Sigmoid colon (tissue), 7 donors: Measurements from ENCODE around the gene CLEC16A. TPM values are rescaled to one million over a fixed set of nuclear protein-coding genes. Genes with fewer than 3 reads are reported as not detected.
"Not testable (repeated sequence)": the region's sequence is repeated elsewhere in the genome, so short reads cannot be mapped to it uniquely, and the experiment has no call there.

Experiments used
- DNase-seq: peaks from one replicate; pipeline ENCODE4 v3.0.0-alpha.2; 2019
- H3K27ac ChIP-seq, 4 donors: fragments of 200-600 bp; sonication (generic); one replicate each; pipeline ENCODE4 v1.5.1; 2016 to 2019; ENCODE audit warnings: mild to moderate bottlenecking in 1 of 4
- H3K27me3 ChIP-seq, 3 donors: fragments of 200-600 bp; sonication (generic); one replicate each; pipeline ENCODE4 v1.5.1; 2019; ENCODE audit warnings: mild to moderate bottlenecking in 1 of 3
- H3K36me3 ChIP-seq, 4 donors: fragments of 200-600 bp; sonication (generic); one replicate each; pipeline ENCODE4 v1.5.1; 2016 to 2019
- H3K4me1 ChIP-seq, 4 donors: fragments of 200-600 bp; sonication (generic); one replicate each; pipeline ENCODE4 v1.5.1; 2017 to 2019
- H3K4me3 ChIP-seq, 4 donors: fragments of 200-600 bp; sonication (generic); one replicate each; pipeline ENCODE4 v1.5.1; 2017 to 2019; ENCODE audit warnings: mild to moderate bottlenecking in 2 of 4, moderate library complexity in 1 of 4
- H3K9me3 ChIP-seq, 4 donors: fragments of 200-600 bp in 3 of 4; sonication (generic) in 3 of 4; one replicate each; pipeline versions ENCODE4 v1.5.1 to v1.6.1; 2013 to 2019
- EP300 ChIP-seq, 4 donors: sonication (generic); formaldehyde crosslinking; IDR thresholded peaks; one replicate each; pipeline ENCODE4 v1.6.1; 2017; ENCODE audit warnings: antibody characterized with exemption in 4 of 4
- POLR2A ChIP-seq, 2 donors: fragments of 450-650 bp; IDR thresholded peaks; one replicate each; pipeline ENCODE4 v1.6.1; 2016; ENCODE audit warnings: antibody characterized with exemption in 2 of 2, mild to moderate bottlenecking in 2 of 2, moderate library complexity in 2 of 2
- POLR2AphosphoS5 ChIP-seq, 4 donors: sonication (generic); formaldehyde crosslinking; IDR thresholded peaks; one replicate each; pipeline ENCODE4 v1.6.1; 2017; ENCODE audit warnings: antibody characterized with exemption in 4 of 4
- WGBS, 2 donors: extraction: QIAGEN DNeasy Blood & Tissue Kit; methylation state at CpG; one replicate each; pipeline ENCODE4 v1.1.7; 2013; 5-methylcytosine and 5-hydroxymethylcytosine counted together
- intact Hi-C: fragments of 100-400 bp; cut with DNase I; formaldehyde crosslinking; loops from one replicate; pipeline ENCODE4 v1.15.1; 2023
- polyA plus RNA-seq, 3 donors: library from polyadenylated mRNA; stranded (reverse); fragments of 200-250 nt; gene quantifications; one replicate each; pipeline ENCODE4 v1.2.3, GENCODE V29; 2013
- total RNA-seq, 4 donors: library from RNA; depleted of rRNA; stranded (reverse); fragments of >200 nt; gene quantifications; one replicate each; pipeline ENCODE4 v1.1.0, GENCODE V29; 2016
- TF ChIP-seq, protein P1 (sequence below), 4 experiments: fragments of 450-650 bp in 3 of 4; fragments of 200-600 bp in 1 of 4; IDR thresholded peaks; one replicate each; pipeline ENCODE4 v1.5.1; 2016 to 2019; ENCODE audit warnings: antibody characterized with exemption in 4 of 4, mild to moderate bottlenecking in 3 of 4, moderate library complexity in 2 of 4
- donor health status: healthy with polysubstance abuse.
- donor health status: Bipolar disorder and iron deficiency.
- donor health status: healthy.

The CLEC16A gene
- total and polyA plus RNA-seq, 7 donors: 9.6 to 35.2 (median 24.6) TPM

DNA sequence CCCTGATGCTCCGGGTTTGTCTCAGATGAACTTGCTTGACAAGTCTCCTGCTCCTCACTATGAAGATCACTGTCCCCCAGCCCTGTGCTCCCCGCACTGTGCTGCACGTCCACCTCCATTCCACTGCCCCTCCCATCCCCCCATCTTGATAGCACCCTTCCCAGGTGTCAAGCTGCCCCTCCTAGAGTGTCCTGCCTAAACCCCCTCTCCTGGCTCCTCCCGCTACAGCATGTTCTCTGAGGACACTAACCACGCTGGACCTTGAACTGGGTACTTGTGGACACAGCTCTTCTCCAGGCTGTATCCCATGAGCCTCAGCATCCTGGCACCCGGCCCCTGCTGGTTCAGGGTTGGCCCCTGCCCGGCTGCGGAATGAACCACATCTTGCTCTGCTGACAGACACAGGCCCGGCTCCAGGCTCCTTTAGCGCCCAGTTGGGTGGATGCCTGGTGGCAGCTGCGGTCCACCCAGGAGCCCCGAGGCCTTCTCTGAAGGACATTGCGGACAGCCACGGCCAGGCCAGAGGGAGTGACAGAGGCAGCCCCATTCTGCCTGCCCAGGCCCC is 20.6 kb upstream of the CLEC16A start:
- intact Hi-C loops: loop anchor here (5.0 kb wide), 1 partner anchor 411 kb away; no protein-coding TSS in a partner anchor
- Histone ChIP-seq H3K27me3 (no peaks in the 10 kb centered on the region), H3K9me3 (no peaks in the 10 kb centered on the region), H3K4me1 (peaks cover 0 to 42% (median 29%) of the 10 kb centered on the region in 4 donors), H3K36me3 (peaks cover 21 to 42% (median 29%) of the 10 kb centered on the region in 4 donors), H3K27ac (peak overlapping the region; percentile 54 to 77 (median 65)), H3K4me3 (no peak overlapping the region)
- peak; percentile 91 for DNase-seq
- 71 to 83% methylated on average over 14 of the region's 14 CpGs for WGBS, 2 donors
- TF ChIP-seq POLR2AphosphoS5 (IDR thresholded peaks at IDR 0.05) (peak in 2 of 4 donors; percentile 20 to 28), POLR2A (IDR thresholded peaks at IDR 0.05) (no peak)

DNA sequence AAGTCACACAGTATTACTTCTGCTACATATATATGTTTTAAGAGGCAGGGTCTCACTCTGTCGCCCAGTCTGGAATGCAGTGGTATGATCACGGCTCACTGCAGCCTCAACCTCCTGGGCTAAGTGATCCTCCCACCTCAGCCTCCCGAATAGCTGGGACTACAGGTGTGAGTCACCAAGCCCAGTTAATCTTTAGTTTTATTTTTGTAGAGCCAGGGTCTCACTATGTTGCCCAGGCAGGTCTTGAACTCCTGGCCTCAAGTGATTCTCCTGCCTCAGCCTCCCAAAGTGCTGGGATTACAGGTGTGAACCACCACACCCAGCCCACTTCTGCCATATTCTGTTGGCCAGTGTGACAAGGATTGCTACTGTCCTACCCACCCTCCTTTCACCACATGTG is 19.1 kb upstream of the CLEC16A start:
- H3K27ac ChIP-seq, intact Hi-C loops, H3K4me3 ChIP-seq, H3K9me3 ChIP-seq, DNase-seq, H3K27me3 ChIP-seq: not testable (repeated sequence)
- Histone ChIP-seq H3K36me3 (peaks cover 21 to 55% (median 33%) of the 10 kb centered on the region in 4 donors), H3K4me1 (peaks cover 0 to 47% (median 32%) of the 10 kb centered on the region in 4 donors)
- WGBS, 2 donors: 95 to 96% methylated on average over 3 of the region's 3 CpGs

DNA sequence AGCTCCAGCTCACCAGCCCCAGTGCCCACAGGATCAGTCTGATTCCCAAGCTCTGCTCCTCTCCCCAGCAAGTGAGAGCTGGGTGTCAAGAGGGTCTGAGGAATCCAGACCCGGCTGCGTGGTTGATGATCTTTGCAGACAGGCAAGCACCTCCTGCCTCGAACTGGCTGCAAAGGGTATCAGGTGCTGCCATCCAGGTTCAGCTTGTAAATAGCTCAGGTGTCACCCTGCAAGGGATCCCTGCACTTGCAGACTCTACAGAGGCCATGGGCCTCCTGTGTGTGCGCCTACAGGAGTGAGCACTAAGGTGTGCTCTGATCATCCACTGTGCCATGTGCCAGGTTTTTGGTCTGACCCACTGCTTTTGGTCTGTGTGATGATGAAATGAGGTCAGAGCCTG is 18.3 kb upstream of the CLEC16A start:
- H3K27me3 ChIP-seq: no peaks in the 10 kb centered on the region
- H3K27ac ChIP-seq: no peak overlapping the region
- no peak overlapping the region for H3K4me3 ChIP-seq
- intact Hi-C loops: no loop called here
- peaks cover 0 to 41% (median 31%) of the 10 kb centered on the region in 4 donors for H3K4me1 ChIP-seq
- H3K36me3 ChIP-seq: peaks cover 21 to 59% (median 34%) of the 10 kb centered on the region in 4 donors
- WGBS, 2 donors: 71 to 86% methylated on average over 4 of the region's 4 CpGs
- no peak for TF ChIP-seq EP300 (IDR thresholded peaks at IDR 0.05)
- TF ChIP-seq POLR2AphosphoS5 (IDR thresholded peaks at IDR 0.05): no peak
- TF ChIP-seq, protein P1, sequence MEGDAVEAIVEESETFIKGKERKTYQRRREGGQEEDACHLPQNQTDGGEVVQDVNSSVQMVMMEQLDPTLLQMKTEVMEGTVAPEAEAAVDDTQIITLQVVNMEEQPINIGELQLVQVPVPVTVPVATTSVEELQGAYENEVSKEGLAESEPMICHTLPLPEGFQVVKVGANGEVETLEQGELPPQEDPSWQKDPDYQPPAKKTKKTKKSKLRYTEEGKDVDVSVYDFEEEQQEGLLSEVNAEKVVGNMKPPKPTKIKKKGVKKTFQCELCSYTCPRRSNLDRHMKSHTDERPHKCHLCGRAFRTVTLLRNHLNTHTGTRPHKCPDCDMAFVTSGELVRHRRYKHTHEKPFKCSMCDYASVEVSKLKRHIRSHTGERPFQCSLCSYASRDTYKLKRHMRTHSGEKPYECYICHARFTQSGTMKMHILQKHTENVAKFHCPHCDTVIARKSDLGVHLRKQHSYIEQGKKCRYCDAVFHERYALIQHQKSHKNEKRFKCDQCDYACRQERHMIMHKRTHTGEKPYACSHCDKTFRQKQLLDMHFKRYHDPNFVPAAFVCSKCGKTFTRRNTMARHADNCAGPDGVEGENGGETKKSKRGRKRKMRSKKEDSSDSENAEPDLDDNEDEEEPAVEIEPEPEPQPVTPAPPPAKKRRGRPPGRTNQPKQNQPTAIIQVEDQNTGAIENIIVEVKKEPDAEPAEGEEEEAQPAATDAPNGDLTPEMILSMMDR (IDR thresholded peaks at IDR 0.05): no peak
- TF ChIP-seq POLR2A (IDR thresholded peaks at IDR 0.05): no peak
- H3K9me3 ChIP-seq: no peaks in the 10 kb centered on the region
- no peak for DNase-seq

GRCh38 chr16:10926867-10927266 is 17.5 kb upstream of the CLEC16A start:
- intact Hi-C loops: no loop called here
- H3K4me3 ChIP-seq: no peak overlapping the region
- no peaks in the 10 kb centered on the region for H3K27me3 ChIP-seq
- H3K9me3 ChIP-seq: no peaks in the 10 kb centered on the region
- H3K4me1 ChIP-seq: peaks cover 0 to 34% (median 26%) of the 10 kb centered on the region in 4 donors
- WGBS, 2 donors: 92 to 97% methylated on average over 5 of the region's 5 CpGs
- no peak for DNase-seq
- H3K27ac ChIP-seq: no peak overlapping the region
- peaks cover 21 to 66% (median 34%) of the 10 kb centered on the region in 4 donors for H3K36me3 ChIP-seq
- TF ChIP-seq EP300 (IDR thresholded peaks at IDR 0.05) (no peak), POLR2A (IDR thresholded peaks at IDR 0.05) (no peak), POLR2AphosphoS5 (IDR thresholded peaks at IDR 0.05) (no peak)
- TF ChIP-seq, protein P1 (IDR thresholded peaks at IDR 0.05): no peak

DNA sequence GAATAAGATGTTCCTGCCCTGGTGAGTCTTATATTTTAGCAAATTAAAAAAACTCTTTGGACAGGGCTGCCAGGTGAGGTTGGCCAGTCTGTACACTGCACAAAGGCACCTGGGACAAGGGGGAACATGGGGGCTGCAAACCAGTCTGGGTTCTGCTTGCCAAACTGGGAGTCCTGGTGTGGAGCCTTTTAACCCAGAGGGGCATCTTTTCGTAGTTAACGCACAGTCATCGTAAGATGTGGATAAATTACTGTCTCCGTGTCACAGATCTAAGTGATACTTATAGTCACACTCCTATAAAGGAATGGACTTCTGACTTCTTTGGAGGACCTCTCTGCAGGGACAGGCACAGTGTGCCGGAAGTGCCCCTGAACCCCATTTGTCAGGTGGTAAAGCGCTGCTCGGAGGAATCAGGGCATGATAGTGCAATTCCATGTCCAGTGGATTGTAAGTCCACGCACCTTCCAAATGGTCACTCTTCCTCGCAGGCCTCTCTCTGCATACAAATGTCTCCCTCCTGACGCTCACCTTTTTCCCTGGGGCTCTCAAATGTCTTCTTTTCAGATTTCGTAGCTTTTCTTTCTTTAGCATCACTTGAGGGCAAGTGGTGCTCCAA is 16.8 kb upstream of the CLEC16A start:
- intact Hi-C loops: no loop called here
- no peaks in the 10 kb centered on the region for H3K27me3 ChIP-seq
- H3K36me3 ChIP-seq: peaks cover 21 to 66% (median 34%) of the 10 kb centered on the region in 4 donors
- no peaks in the 10 kb centered on the region for H3K9me3 ChIP-seq
- H3K27ac ChIP-seq: no peak overlapping the region
- H3K4me1 ChIP-seq: peaks cover 0 to 27% (median 19%) of the 10 kb centered on the region in 4 donors
- no peak overlapping the region for H3K4me3 ChIP-seq
- TF ChIP-seq, protein P1 (IDR thresholded peaks at IDR 0.05): no peak
- DNase-seq: no peak
- WGBS, 2 donors: 93 to 96% methylated on average over 11 of the region's 11 CpGs

- Histone ChIP-seq H3K36me3 (peaks cover 21 to 81% (median 34%) of the 10 kb centered on the region in 4 donors), H3K4me1 (peaks cover 0 to 22% (median 15%) of the 10 kb centered on the region in 4 donors)
- DNase-seq, H3K27me3 ChIP-seq, H3K9me3 ChIP-seq, H3K4me3 ChIP-seq, intact Hi-C loops, H3K27ac ChIP-seq: not testable (repeated sequence)
- WGBS, 2 donors: 88 to 89% methylated on average over 12 of the region's 12 CpGs
Measured at GRCh38 chr16:10929097-10929496, 15.3 kb upstream of the CLEC16A start.
